SK-N-SH treated with all-trans-retinoic acid at 6 μM for 48 hours (cell line): ENCODE data around the gene RESP18.

Experiments used
- ATAC-seq: fragments of 200-7000 bp; cut with Tn5 transposase; 3 replicates; pipeline ENCODE4 v1.9.1; 2020; ENCODE audit warnings: mild to moderate bottlenecking, moderate library complexity
- ARNTL ChIP-seq: fragments of 450-650 bp; formaldehyde crosslinking; IDR thresholded peaks from 2 replicates; pipeline ENCODE4 v1.5.0; 2020; ENCODE audit warnings: low read depth, mild to moderate bottlenecking, moderate library complexity, borderline replicate concordance
- BACH2 ChIP-seq: fragments of 250-450 bp; sonication (Bioruptor Pico); IDR thresholded peaks from 2 replicates; pipeline ENCODE4 v1.9.0; 2021; ENCODE audit warnings: mild to moderate bottlenecking, borderline replicate concordance
- CSDC2 ChIP-seq: fragments of 250-450 bp; sonication (Bioruptor Pico); IDR thresholded peaks from 2 replicates; pipeline ENCODE4 v1.5.0; 2020; ENCODE audit warnings: mild to moderate bottlenecking, moderate library complexity
- ESRRG ChIP-seq: fragments of 250-450 bp; sonication (Bioruptor Pico); IDR thresholded peaks from 2 replicates; pipeline ENCODE4 v1.6.1; 2021; ENCODE audit warnings: mild to moderate bottlenecking
- ISL1 ChIP-seq: fragments of 250-450 bp; sonication (Bioruptor Pico); IDR thresholded peaks from 2 replicates; pipeline ENCODE4 v2.1.2; 2022; ENCODE audit warnings: mild to moderate bottlenecking, moderate library complexity
- RARB ChIP-seq: fragments of 250-450 bp; sonication (Bioruptor Pico); IDR thresholded peaks from 2 replicates; pipeline ENCODE4 v1.8.0; 2021; ENCODE audit warnings: mild to moderate bottlenecking, moderate library complexity
- SNAI2 ChIP-seq: fragments of 250-450 bp; sonication (Bioruptor Pico); IDR thresholded peaks from 2 replicates; pipeline ENCODE4 v1.5.0; 2020; ENCODE audit warnings: mild to moderate bottlenecking, moderate library complexity
- ZC3H10 ChIP-seq: fragments of 250-450 bp; sonication (Bioruptor Pico); IDR thresholded peaks from 2 replicates; pipeline ENCODE4 v1.5.1; 2021; ENCODE audit warnings: mild to moderate bottlenecking, moderate library complexity
- ZFP3 ChIP-seq: fragments of 250-450 bp; sonication (Bioruptor Pico); IDR thresholded peaks from 2 replicates; pipeline ENCODE4 v1.5.0; 2020; ENCODE audit warnings: mild to moderate bottlenecking, moderate library complexity
- ZNF565 ChIP-seq: fragments of 450-650 bp; formaldehyde crosslinking; conservative IDR thresholded peaks from 2 replicates; pipeline ENCODE4 v1.5.0; 2020; ENCODE audit warnings: low read depth, mild to moderate bottlenecking, moderate library complexity
- ZNF70 ChIP-seq: fragments of 450-650 bp; formaldehyde crosslinking; IDR thresholded peaks from 2 replicates; pipeline ENCODE4 v1.5.0; 2020; ENCODE audit warnings: mild to moderate bottlenecking, moderate library complexity
- TF ChIP-seq, protein P1 (sequence below): fragments of 250-450 bp; sonication (Bioruptor Pico); IDR thresholded peaks from 2 replicates; pipeline ENCODE4 v1.5.0; 2020; ENCODE audit warnings: mild to moderate bottlenecking, moderate library complexity
- TF ChIP-seq, protein P2 (sequence below): fragments of 250-450 bp; sonication (Bioruptor Pico); IDR thresholded peaks from 2 replicates; pipeline ENCODE4 v1.5.1; 2021; ENCODE audit warnings: mild to moderate bottlenecking, moderate library complexity
- TF ChIP-seq, protein P3 (sequence below): fragments of 250-450 bp; sonication (Bioruptor Pico); IDR thresholded peaks from 2 replicates; pipeline ENCODE4 v1.8.0; 2020; ENCODE audit warnings: mild to moderate bottlenecking, moderate library complexity, borderline replicate concordance
- TF ChIP-seq, protein P4 (sequence below): fragments of 250-450 bp; sonication (Bioruptor Pico); IDR thresholded peaks from 2 replicates; pipeline ENCODE4 v1.8.0; 2021; ENCODE audit warnings: low read depth, mild to moderate bottlenecking, moderate library complexity, borderline replicate concordance
- TF ChIP-seq, protein P5 (sequence below): fragments of 250-450 bp; sonication (Bioruptor Pico); IDR thresholded peaks from 2 replicates; pipeline ENCODE4 v1.5.1; 2020; ENCODE audit warnings: low read depth, mild to moderate bottlenecking, moderate library complexity

The RESP18 gene

DNA sequence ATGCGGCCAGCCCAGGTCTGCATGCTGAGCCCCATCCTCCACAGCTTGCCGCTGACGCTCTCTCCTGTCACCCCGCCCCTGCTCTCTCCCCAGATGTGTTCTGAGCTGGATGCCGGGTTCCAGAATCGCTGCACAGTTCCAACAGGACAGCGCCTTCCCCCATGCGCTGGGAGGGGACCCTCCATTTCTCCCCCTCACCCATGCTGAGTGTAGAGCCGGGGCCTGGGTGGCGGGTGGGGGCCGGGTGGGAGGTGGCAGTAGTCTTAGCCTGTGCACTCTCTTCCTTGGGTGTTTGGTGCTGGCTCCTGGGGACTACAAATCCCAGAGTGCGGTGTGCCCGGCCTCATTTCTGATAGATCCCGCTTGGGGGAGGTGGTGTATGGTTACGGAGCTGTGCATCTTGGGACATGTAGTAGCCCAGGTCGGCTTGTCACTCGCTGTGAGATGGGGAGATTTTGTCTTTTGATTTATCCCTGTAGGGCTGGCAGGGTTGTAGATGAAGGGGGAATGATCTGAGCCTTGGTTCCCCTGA lies 46.6 kb downstream of the RESP18 start (continued):
- TF ChIP-seq, protein P1, sequence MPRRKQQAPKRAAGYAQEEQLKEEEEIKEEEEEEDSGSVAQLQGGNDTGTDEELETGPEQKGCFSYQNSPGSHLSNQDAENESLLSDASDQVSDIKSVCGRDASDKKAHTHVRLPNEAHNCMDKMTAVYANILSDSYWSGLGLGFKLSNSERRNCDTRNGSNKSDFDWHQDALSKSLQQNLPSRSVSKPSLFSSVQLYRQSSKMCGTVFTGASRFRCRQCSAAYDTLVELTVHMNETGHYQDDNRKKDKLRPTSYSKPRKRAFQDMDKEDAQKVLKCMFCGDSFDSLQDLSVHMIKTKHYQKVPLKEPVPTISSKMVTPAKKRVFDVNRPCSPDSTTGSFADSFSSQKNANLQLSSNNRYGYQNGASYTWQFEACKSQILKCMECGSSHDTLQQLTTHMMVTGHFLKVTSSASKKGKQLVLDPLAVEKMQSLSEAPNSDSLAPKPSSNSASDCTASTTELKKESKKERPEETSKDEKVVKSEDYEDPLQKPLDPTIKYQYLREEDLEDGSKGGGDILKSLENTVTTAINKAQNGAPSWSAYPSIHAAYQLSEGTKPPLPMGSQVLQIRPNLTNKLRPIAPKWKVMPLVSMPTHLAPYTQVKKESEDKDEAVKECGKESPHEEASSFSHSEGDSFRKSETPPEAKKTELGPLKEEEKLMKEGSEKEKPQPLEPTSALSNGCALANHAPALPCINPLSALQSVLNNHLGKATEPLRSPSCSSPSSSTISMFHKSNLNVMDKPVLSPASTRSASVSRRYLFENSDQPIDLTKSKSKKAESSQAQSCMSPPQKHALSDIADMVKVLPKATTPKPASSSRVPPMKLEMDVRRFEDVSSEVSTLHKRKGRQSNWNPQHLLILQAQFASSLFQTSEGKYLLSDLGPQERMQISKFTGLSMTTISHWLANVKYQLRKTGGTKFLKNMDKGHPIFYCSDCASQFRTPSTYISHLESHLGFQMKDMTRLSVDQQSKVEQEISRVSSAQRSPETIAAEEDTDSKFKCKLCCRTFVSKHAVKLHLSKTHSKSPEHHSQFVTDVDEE (CRISPR knock-in tag), result no peak
- no peak for TF ChIP-seq ZC3H10 (CRISPR knock-in tag)
- TF ChIP-seq, all 23 proteins: peak for 0

DNA sequence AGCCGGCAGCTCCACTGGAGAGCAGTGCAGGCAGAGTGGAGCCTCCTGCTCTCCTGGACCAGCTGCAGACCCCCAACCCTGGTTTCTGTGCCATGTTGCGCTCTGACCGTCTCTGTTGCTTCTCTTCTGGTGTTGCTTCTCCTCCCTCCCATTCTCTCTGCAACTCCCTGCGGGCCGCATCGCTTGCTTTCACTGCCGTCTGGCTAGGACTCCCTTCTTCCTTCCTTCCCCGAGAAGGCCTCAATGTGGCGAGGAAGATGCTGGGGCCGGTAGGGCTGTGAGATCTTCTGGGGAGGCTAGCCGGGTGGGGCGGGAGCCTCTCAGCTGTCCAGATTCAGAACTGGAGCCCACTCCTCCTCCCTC lies 47.2 kb downstream of the RESP18 start:
- no peak for TF ChIP-seq ESRRG
- TF ChIP-seq, protein P2, sequence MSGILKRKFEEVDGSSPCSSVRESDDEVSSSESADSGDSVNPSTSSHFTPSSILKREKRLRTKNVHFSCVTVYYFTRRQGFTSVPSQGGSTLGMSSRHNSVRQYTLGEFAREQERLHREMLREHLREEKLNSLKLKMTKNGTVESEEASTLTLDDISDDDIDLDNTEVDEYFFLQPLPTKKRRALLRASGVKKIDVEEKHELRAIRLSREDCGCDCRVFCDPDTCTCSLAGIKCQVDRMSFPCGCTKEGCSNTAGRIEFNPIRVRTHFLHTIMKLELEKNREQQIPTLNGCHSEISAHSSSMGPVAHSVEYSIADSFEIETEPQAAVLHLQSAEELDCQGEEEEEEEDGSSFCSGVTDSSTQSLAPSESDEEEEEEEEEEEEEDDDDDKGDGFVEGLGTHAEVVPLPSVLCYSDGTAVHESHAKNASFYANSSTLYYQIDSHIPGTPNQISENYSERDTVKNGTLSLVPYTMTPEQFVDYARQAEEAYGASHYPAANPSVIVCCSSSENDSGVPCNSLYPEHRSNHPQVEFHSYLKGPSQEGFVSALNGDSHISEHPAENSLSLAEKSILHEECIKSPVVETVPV (CRISPR knock-in tag), result no peak
- TF ChIP-seq, protein P3, sequence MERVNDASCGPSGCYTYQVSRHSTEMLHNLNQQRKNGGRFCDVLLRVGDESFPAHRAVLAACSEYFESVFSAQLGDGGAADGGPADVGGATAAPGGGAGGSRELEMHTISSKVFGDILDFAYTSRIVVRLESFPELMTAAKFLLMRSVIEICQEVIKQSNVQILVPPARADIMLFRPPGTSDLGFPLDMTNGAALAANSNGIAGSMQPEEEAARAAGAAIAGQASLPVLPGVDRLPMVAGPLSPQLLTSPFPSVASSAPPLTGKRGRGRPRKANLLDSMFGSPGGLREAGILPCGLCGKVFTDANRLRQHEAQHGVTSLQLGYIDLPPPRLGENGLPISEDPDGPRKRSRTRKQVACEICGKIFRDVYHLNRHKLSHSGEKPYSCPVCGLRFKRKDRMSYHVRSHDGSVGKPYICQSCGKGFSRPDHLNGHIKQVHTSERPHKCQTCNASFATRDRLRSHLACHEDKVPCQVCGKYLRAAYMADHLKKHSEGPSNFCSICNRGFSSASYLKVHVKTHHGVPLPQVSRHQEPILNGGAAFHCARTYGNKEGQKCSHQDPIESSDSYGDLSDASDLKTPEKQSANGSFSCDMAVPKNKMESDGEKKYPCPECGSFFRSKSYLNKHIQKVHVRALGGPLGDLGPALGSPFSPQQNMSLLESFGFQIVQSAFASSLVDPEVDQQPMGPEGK (CRISPR knock-in tag), result no peak
- no peak for TF ChIP-seq ZNF565 (CRISPR knock-in tag)
- TF ChIP-seq ZFP3 (CRISPR knock-in tag), result no peak
- TF ChIP-seq, protein P4, sequence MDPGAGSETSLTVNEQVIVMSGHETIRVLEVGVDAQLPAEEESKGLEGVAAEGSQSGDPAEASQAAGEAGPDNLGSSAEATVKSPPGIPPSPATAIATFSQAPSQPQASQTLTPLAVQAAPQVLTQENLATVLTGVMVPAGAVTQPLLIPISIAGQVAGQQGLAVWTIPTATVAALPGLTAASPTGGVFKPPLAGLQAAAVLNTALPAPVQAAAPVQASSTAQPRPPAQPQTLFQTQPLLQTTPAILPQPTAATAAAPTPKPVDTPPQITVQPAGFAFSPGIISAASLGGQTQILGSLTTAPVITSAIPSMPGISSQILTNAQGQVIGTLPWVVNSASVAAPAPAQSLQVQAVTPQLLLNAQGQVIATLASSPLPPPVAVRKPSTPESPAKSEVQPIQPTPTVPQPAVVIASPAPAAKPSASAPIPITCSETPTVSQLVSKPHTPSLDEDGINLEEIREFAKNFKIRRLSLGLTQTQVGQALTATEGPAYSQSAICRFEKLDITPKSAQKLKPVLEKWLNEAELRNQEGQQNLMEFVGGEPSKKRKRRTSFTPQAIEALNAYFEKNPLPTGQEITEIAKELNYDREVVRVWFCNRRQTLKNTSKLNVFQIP (CRISPR knock-in tag), result no peak
- TF ChIP-seq, protein P5, sequence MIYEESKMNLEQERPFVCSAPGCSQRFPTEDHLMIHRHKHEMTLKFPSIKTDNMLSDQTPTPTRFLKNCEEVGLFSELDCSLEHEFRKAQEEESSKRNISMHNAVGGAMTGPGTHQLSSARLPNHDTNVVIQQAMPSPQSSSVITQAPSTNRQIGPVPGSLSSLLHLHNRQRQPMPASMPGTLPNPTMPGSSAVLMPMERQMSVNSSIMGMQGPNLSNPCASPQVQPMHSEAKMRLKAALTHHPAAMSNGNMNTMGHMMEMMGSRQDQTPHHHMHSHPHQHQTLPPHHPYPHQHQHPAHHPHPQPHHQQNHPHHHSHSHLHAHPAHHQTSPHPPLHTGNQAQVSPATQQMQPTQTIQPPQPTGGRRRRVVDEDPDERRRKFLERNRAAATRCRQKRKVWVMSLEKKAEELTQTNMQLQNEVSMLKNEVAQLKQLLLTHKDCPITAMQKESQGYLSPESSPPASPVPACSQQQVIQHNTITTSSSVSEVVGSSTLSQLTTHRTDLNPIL (CRISPR knock-in tag), result no peak
- no peak for TF ChIP-seq RARB (CRISPR knock-in tag)
- TF ChIP-seq ARNTL, result no peak
- TF ChIP-seq CSDC2, result no peak
- TF ChIP-seq SNAI2 (CRISPR knock-in tag), result no peak
- TF ChIP-seq ISL1 (CRISPR knock-in tag), result no peak
- TF ChIP-seq ZNF70, result no peak
- no peak for TF ChIP-seq BACH2 (CRISPR knock-in tag)
- TF ChIP-seq, protein P1 (CRISPR knock-in tag), result no peak
- TF ChIP-seq, all 23 proteins: peak for 0

DNA sequence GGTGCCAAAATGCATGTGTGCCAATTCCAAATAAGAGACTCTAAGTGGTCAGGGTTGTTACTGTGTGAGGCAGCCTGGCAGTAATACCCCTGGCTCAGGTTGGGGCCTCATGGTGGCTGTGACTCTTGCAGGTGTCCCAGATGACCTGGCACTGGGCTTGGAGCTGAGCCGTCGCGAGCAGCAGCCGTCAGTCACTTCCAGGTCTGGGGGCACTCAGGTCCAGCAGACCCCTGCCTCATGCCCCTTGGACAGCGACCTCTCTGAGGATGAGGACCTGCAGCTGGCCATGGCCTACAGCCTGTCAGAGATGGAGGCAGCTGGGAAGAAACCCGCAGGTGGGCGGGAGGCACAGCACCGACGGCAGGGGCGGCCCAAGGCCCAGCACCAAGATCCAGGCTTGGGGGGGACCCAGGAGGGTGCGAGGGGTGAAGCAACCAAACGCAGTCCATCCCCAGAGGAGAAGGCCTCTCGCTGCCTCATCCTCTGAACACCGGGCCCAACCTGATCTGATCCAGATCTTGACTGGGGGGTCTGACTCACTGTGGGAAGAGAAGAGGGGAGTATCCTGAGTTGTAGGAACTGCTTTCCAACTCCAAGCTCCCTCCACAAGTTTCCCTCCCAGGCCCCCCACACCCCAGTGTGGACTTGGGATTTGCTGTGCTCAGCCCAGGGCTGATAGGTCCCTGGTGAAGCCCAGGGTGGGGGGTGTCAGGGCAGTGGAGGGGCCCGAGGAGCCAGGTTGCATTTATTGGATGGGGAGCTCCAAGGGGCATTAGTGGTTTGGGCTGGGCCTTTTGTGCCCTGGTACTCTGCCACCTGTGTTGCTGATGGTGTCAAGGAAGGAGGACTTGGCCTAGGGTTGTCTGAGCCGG lies 47.8 kb downstream of the RESP18 start:
- no peak for ATAC-seq
- TF ChIP-seq ZC3H10 (CRISPR knock-in tag), result no peak

More for the DNA sequence above, 47.2 kb downstream of the RESP18 start:
- ATAC-seq, result no peak
